ENCODE results near the gene ARHGAP28.
"Not testable (repeated sequence)": the region's sequence is repeated elsewhere in the genome, so short reads cannot be mapped to it uniquely, and the experiment has no call there.

ARHGAP28 gene

DNA sequence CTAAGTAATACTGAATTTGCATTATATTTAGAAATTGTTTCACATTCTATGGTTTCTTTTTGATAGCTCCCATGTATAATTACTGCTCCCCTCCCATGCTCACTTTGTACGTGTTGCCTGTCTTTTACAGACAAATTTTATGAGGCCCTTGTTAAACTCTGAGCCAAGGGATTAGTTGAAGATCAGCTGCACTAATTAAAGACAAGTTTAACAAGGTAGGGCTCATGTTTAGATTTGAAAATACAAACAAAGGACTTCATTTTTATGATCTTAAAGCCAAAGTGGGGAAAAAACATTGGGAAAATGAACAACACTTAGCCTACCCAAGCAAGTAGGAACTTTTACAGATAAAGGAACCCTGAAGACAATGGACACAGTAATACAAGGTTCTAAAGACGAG, 46.2 kb downstream of the ARHGAP28 start:
- DNase-seq (ENCODE audit: low read depth) = no peak

DNA sequence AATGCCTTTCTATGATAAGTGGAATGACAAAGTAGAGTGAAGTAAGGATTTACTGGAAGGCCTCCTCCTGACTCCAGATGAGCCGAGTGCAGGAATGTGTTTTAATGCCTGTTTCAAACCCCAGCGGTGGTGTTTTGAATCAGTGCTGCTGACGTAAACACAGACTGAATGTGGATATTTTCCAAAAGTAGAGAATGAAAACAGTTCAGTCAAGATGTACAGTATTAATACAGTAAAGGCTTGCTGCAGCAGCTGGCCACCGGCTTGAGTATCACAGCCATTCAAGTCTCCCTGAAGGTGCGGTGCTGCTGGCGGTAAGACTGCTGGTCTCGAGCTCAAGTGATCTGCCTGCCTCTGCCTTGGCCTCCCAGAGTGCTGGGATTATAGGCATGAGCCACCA, 46.7 kb downstream of the ARHGAP28 start:
- DNase-seq (ENCODE audit: low read depth) = no peak

- no peak for DNase-seq (ENCODE audit: low read depth)
Measured at GRCh38 chr18:6777509-6777908, 48.0 kb downstream of the ARHGAP28 start.

DNA sequence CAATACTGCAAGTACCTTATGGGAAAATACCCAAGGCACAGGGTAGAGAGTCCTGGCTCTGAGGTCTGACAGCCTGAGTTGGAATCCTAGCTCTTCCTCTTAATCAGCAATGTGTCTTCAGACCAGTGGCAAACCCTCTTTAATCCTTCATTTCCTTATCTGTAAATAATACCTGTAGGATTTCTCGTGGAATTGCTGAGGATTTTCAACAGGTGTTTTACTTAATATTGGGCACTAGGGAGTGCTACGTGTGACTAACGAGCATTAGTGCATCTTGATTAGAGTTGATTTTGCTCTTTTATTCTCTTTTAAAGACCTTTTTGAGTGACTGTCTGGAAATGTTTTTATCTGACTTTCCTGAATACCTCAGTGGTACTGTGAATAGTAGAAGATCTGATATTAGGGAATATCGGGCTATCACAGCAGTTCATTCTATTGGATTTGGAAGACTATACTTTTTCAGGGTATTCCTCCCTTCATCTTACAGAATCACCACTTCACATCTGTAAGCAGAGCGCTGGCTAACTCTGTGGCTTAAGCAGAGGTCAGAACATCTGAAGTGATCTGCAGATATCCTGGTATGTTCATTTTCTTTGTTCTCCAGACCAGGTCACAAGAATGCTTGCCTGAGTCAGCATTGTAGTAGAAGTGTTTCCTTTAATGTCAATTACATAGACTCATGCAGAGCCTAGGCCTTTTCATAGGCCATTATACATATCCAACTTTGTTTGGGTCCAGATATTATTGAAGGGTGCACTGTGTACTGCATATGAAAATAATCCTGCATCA, 49.1 kb downstream of the ARHGAP28 start:
- DNase-seq (ENCODE audit: low read depth) = no peak

- DNase-seq (ENCODE audit: low read depth) = no peak
Measured at GRCh38 chr18:6781142-6781714, 51.7 kb downstream of the ARHGAP28 start.

DNA sequence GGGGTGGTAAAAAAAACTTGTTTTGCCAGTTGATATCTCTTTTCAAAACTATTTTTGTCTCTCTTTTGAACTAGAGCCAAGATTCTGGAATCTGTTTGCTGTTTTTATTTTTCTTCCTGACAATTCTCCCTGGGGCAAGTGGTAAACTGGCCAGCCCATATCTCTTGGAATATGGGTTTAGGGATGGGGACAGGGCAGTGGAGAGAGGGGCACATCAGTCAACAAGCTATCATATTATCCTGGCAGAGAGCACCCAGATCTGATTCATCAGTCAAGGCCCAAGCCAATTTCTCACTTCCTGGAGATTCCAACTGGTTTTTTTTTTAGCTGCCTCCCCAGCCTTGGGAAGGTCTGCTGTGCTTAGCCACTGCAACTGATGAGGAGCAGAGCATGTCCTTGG, 52.3 kb downstream of the ARHGAP28 start:
- no peak for DNase-seq (ENCODE audit: low read depth)

GRCh38 chr18:6782861-6783260, 53.3 kb downstream of the ARHGAP28 start:
- DNase-seq (ENCODE audit: low read depth) = no peak

DNA sequence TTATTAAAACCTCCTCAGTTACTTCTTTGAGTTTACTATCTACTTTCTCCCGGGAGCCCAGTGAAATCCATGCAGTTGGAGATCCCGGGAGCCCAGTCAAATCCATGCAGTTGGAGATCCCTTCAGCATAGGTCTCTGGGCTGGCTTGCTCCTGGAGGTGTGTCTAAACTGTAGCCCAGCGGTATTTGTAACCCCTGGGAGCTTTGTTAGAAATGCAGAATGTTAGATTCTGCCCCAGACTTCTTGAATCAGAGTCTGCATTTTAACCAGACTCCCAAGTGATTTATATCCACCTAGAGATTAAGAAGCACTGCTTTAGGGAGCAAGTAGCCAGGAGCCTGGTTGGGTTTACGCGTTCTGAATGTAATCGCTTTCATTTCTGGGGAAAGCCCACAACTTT, 54.5 kb downstream of the ARHGAP28 start:
- DNase-seq (ENCODE audit: low read depth) = no peak

DNA sequence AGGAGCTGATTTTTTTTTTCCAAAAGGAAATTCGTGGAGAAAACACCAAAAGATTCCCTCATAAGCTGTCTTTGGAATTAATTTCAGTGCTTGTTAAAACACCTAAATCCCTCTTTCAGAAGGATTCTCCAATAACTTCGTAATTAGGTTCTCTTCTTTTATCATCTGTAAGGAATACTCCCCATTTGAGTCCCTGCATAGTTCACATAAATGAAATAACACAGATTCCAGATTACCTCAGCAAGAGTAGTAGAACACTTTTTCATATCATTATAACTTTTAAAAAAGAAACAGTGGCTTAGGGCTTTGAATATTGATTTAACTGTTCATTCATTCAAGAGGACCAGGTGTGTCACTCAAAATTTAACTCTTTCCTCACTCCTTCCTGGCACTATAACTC, 55.5 kb downstream of the ARHGAP28 start:
- no peak for DNase-seq (ENCODE audit: low read depth)

DNA sequence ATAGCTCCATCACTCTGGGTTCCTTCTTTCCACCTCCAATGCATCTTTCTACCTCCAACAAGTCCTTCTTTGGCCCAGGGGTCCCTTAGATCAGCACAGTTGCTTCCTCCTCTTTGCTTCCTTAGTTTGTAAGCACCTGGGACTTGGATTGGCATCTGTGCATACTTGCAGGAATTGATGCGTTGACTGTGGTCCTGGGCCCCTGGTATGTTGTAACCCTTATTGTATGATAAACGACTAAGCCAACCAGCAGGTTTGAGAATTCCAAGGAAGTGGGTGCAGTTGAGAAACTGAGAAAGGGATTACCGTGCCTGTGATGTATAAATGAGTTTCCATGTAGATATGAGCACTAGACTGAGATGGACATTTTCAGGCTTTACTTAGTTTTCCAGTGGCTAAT, 55.9 kb downstream of the ARHGAP28 start:
- no peak for DNase-seq (ENCODE audit: low read depth)

GRCh38 chr18:6792391-6792790, 62.9 kb downstream of the ARHGAP28 start:
- DNase-seq (ENCODE audit: low read depth) = no peak

DNA sequence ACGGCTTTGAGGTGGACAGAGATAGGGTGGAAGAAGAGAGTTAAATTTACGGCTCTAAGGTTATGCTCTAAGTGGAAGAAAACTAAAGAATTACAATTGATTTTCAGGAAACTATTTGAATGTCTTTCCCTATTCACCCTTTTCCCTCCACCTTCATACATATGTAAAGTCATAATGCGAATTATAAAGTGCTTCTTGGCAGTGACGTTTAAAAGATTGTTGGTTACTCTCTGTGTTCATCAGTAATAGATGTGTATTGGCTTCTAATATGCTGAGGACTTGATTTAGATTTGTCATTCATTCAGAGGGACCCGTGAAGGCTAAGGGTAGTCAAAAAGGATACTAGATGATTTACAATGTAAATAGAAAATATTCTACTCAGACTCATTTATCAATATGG, 63.9 kb downstream of the ARHGAP28 start:
- DNase-seq (ENCODE audit: low read depth) = no peak

DNA sequence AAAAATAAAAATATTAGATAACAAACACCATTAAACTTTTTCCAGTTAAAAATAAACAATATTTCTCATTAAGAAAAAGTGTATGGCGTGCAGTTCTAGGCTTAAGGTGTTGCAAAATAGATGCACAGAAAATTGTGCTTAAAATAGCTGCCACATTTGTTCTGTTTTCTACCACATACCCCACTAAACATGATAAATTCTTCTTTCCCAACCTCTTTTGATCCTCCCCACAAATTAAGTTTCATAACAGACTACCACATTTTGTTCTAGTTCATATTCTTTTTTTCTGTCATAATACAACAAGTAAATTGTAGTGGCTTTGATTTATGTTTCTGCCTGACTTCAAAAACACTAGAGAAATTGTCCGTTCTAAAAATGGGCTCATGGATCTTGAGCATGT, 64.5 kb downstream of the ARHGAP28 start:
- no peak for DNase-seq (ENCODE audit: low read depth)

GRCh38 chr18:6795307-6795706, 65.8 kb downstream of the ARHGAP28 start:
- DNase-seq (ENCODE audit: low read depth) = no peak

DNA sequence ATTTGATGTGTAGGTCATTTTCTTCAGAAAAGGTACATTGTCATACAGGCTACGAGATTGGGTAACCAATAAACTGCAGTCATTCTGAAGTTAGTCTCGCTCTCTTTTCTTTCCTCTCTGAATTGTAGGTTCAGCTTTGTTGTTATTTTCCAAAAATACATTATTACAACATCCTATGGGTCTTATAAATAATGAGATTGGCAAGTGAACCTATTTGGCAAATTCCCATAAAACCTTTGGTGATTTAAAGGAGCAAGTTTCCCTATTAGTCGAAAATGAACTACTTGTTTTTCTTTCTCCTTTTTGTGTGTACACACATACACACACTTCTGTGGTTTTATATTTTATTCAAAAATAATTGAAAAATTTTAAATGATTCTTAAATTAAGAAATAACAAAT, 67.0 kb downstream of the ARHGAP28 start:
- no peak for DNase-seq (ENCODE audit: low read depth)

DNA sequence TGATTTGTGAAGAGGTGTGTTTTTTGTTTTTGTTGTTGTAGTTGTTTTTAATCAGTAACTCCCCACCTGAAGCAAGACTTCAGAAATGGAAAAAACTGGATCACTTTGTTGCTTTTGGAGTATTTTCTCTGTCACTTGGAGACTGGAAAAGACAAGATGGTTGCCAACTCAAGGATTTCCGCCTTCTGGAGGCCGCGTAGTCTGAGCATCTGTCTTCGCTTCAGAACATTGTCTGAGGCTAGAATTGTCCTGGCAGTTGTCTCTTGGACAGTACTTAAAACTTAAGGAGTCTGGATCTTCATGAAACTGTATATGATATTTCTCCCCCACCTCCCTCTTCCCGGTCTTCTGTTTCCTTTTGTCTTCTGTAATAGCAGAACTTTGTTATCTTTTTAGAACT, 67.7 kb downstream of the ARHGAP28 start:
- DNase-seq (ENCODE audit: low read depth) = no peak

DNA sequence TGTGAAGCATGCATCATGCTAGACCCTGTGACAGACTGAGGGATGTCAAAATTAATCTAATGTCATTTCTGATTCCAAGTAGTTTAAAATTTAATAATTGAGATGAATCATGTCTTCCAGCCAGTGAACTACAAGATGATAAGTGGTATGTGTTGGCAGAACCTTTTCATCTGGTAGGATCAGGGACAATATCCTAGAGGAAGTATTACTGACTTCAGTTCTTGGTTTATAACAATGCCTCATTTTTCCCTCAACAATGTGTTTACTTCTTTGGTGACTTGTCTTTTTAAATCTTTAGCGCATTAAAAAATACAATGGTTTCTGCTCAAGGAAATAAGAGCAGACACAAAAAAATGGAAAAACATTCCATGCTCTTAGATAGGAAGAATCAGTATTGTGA, 69.4 kb downstream of the ARHGAP28 start:
- no peak for DNase-seq (ENCODE audit: low read depth)

DNA sequence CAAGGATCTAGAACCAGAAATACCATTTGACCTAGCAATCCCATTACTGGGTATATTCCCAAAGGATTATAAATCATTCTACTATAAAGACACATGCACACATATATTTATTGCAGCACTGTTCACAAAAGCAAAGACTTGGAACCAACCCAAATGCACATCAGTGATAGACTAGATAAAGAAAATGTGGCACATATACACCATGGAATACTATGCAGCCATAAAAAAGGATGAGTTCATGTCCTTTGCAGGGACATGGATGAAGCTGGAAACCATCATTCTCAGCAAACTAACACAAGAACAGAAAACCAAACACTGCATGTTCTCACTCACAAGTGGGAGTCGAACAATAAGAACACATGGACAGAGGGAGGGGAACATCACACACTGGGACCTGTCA, 70.8 kb downstream of the ARHGAP28 start:
- DNase-seq (ENCODE audit: low read depth) = not testable (repeated sequence)

GRCh38 chr18:6807515-6808257, 78.2 kb downstream of the ARHGAP28 start:
- no peak for DNase-seq (ENCODE audit: low read depth)

GRCh38 chr18:6810191-6810590, 80.7 kb downstream of the ARHGAP28 start:
- DNase-seq (ENCODE audit: low read depth) = no peak

DNA sequence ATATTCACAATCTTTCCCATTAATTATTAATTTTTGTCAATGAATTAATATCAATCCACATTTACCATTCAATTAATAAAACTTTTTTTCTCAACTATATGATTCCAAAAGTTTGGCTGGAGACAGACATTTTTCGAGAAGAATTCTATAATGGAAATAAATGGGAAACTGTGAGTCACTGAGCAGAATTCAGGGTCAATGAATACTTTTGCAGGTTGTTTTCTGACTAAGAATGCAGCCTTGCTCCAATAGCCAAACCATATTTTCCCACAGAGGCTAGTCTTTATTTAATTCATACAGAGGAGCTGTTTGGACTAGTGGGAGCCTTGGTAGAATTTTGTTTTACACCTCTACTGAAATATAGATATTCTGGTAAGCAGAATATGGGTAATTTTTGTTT, 82.3 kb downstream of the ARHGAP28 start:
- no peak for DNase-seq (ENCODE audit: low read depth)

DNA sequence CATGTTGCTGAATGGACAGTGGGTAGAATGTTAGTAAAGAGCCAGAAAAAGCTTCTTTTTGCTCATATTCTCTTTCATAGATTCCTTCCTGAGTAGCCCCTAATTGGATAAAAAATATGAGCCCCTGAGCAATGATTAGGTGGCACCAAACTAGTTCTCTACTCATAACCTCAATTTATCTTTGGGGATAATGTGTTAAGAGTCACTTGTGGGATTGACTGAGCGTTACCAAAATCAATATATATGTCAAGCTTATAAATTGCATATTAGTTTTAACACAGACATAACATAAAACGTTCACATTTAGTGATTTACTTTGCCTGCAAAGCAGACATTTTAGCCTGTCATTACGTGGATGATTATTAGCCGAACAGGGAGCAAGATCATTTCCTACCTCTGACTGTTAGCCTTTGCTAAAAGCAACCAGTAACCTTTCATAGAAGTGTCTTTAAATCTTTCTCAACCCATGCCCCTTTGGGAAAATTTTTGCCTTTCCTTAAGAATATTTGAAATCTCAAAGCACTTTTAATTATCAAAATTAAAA, 85.4 kb downstream of the ARHGAP28 start:
- DNase-seq (ENCODE audit: low read depth) = no peak

DNA sequence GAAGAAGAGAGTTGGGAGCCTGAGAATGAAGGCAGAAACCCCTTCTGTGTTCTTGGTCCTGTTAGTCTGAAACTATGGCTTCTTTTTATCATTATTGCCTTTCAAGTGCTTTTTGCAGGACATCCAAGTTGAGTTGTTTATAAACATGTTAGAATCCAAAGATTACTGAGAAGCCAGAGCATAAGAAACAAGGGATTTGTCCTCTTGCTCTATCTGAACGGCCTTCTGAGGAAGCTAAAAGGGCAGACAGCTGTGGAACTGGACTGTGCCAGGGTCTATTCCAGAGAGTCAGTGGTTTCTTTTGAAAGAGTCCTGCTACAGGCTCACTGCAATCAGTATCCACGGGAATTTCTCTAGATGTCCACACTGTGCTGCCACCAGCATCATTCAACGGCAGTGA, 86.6 kb downstream of the ARHGAP28 start:
- DNase-seq (ENCODE audit: low read depth) = no peak
